MCF 10A (cell line): Measurements from ENCODE around the gene RAX2. TPM values are rescaled to one million over a fixed set of nuclear protein-coding genes. Genes with fewer than 3 reads are reported as not detected.

Experiments
- Bru-seq: library from RNA; stranded (reverse); fragments of 400-500 nt; gene quantifications from one replicate; lab custom pipeline; 2021; lab: Mats Ljungman, UMichigan
- BruChase-seq, 2 experiments: library from RNA; stranded (reverse); fragments of 400-500 nt; gene quantifications; one replicate each; lab custom pipeline; 2021; lab: Mats Ljungman, UMichigan
- BruUV-seq: library from RNA; stranded (reverse); fragments of 400-500 nt; replicated peaks from 2 replicates; lab custom pipeline; 2021; lab: Mats Ljungman, UMichigan
- CTCF ChIA-PET: fragments of 300-600 bp; sonication (Branson Sonifier 250); formaldehyde crosslinking; extraction: SDS; loops from one replicate; lab custom pipeline; 2021; ENCODE audit warnings: antibody characterized with exemption, inconsistent platforms; lab: Yijun Ruan, JAX
- POLR2A ChIA-PET: fragments of 300-600, 350-650 bp; sonication (Branson Sonifier 250); formaldehyde crosslinking; extraction: SDS; loops from one replicate; lab custom pipeline; 2020; ENCODE audit warnings: antibody characterized with exemption, inconsistent platforms; lab: Yijun Ruan, JAX
- DNase-seq: peaks from one replicate; pipeline ENCODE4 v3.0.0-alpha.2; 2018; ENCODE audit not compliant: unreplicated experiment
- H3K27ac Mint-ChIP-seq: one replicate; pipeline ENCODE4 v1.8.0; 2022; ENCODE audit warnings: mild to moderate bottlenecking, low read depth, mixed read lengths; ENCODE audit not compliant: unreplicated experiment
- H3K27me3 Mint-ChIP-seq: one replicate; pipeline ENCODE4 v1.8.0; 2022; ENCODE audit warnings: mixed read lengths; ENCODE audit not compliant: insufficient read depth, unreplicated experiment
- H3K36me3 Mint-ChIP-seq: one replicate; pipeline ENCODE4 v1.8.0; 2022; ENCODE audit warnings: mild to moderate bottlenecking, moderate library complexity, mixed read lengths; ENCODE audit not compliant: insufficient read depth, unreplicated experiment
- H3K4me1 Mint-ChIP-seq: one replicate; pipeline ENCODE4 v1.8.0; 2022; ENCODE audit warnings: mixed read lengths; ENCODE audit not compliant: insufficient read depth, unreplicated experiment
- H3K4me3 Mint-ChIP-seq: one replicate; pipeline ENCODE4 v1.8.0; 2022; ENCODE audit warnings: mild to moderate bottlenecking, moderate library complexity, mixed read lengths; ENCODE audit not compliant: unreplicated experiment
- H3K9me3 Mint-ChIP-seq: one replicate; pipeline ENCODE4 v1.8.0; 2022; ENCODE audit warnings: mixed read lengths; ENCODE audit not compliant: unreplicated experiment
- intact Hi-C: fragments of 100-400 bp; cut with micrococcal nuclease; formaldehyde crosslinking; loops from 2 replicates; pipeline ENCODE4 v1.14.1; 2022
- long read RNA-seq: library from polyadenylated mRNA; stranded (forward); transcript quantifications from one replicate; pipeline ENCODE4 v2.0.0, GENCODE V29; 2022
- total RNA-seq: library from RNA; stranded (reverse); gene quantifications from 2 replicates; pipeline ENCODE4 v1.2.3, GENCODE V29; 2022
- TF ChIP-seq, protein P1 (sequence below): fragments of 200-600 bp; IDR thresholded peaks from one replicate; pipeline ENCODE4 v1.8.0; 2022; ENCODE audit warnings: antibody characterized with exemption, mild to moderate bottlenecking; ENCODE audit not compliant: unreplicated experiment

Gene RAX2
- total RNA-seq (not detected in 2 replicates), Bru-seq, nascent RNA (not detected), BruChase-seq, experiment 1, labeled RNA remaining after a 6-hour chase (not detected), BruChase-seq, experiment 2, labeled RNA remaining after a 2-hour chase (not detected)
- long read RNA-seq: 0 reads

DNA sequence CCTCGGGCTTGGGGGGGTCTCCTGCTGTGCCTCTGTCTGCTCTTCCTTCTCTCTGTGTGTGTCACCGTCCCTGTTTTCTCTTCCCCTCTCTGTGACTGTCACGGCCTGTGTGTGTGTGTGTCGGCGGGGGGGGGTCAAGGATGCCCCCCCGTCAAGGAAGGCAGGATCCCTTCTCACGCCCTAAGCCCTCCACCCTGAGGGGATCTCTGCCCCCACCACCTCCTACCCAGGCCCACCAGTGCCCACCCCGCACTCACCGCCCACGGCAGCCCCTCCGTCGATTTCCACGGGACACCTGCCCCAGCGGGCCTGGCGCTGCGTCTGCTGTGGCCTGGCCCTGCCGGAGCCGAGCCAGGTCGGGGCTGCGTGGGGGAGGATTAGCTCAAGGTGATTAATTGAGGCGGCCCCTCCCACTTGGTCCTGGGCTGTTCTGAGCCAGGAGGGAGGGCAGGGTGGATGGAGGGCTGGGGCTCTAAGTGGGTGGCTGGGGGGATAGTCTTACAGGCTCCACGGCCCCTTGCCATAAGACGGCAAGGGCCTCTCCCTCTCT is at the start of gene RAX2:
Gene RAX2, minus strand, starts transcription at position 323 of the 550 bp plus-strand sequence. CDS start 486 bp downstream, outside the sequence.
- H3K4me1 Mint-ChIP-seq: no peaks in the 10 kb centered on the region
- peaks cover 8% of the 10 kb centered on the region for H3K9me3 Mint-ChIP-seq
- ChIA-PET POLR2A (interaction anchor here (1.4 to 1.6 kb wide), 2 partner anchors 9 to 10 kb away, joined by 4 to 6 read pairs; partner anchors contain the start of genes APBA3 and MRPL54), CTCF (no interaction called here)
- intact Hi-C loops: no loop called here
- H3K4me3 Mint-ChIP-seq: no peak within 1 kb of the TSS
- H3K27ac Mint-ChIP-seq: no peak within 1 kb of the TSS
- TF ChIP-seq, protein P1, sequence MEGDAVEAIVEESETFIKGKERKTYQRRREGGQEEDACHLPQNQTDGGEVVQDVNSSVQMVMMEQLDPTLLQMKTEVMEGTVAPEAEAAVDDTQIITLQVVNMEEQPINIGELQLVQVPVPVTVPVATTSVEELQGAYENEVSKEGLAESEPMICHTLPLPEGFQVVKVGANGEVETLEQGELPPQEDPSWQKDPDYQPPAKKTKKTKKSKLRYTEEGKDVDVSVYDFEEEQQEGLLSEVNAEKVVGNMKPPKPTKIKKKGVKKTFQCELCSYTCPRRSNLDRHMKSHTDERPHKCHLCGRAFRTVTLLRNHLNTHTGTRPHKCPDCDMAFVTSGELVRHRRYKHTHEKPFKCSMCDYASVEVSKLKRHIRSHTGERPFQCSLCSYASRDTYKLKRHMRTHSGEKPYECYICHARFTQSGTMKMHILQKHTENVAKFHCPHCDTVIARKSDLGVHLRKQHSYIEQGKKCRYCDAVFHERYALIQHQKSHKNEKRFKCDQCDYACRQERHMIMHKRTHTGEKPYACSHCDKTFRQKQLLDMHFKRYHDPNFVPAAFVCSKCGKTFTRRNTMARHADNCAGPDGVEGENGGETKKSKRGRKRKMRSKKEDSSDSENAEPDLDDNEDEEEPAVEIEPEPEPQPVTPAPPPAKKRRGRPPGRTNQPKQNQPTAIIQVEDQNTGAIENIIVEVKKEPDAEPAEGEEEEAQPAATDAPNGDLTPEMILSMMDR: no peak
- H3K36me3 Mint-ChIP-seq: no peaks in the 10 kb centered on the region
- no TSS peak for BruUV-seq
- no peak for DNase-seq
- no peaks in the 10 kb centered on the region for H3K27me3 Mint-ChIP-seq

DNA sequence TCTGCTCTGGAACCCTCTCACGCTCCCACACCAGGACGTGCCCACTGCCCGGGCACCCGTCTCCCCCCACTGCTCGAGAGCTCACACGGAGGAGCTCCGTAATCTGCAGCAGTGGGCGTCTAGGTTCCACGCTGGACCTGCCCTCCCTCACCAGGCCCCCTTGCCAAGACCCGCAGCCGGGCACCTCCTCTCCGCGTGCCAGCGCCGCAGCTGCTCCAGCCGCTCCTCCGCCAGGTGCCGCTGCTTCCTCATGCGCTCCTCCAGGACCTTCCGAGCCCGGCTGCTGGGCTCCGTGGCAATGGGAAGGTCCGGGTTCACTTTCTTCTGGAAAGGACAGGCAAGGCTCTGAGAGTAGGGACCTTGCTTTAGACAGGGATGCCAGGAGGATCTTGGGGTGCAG is 49.1 kb upstream of the RAX2 start:
- H3K9me3 Mint-ChIP-seq: no peaks in the 10 kb centered on the region
- ChIA-PET POLR2A (no interaction called here), CTCF (interaction anchor here (1.4 kb wide), 1 partner anchor 28 kb away, joined by 3 read pairs; no protein-coding TSS in a partner anchor)
- H3K27ac Mint-ChIP-seq: no peak overlapping the region
- TF ChIP-seq, protein P1: no peak
- intact Hi-C loops: loop anchor here (10.0 kb wide), 1 partner anchor 56 kb away; the partner anchor contains the start of genes APBA3 and MRPL54
- no peak overlapping the region for H3K4me3 Mint-ChIP-seq
- no peaks in the 10 kb centered on the region for H3K4me1 Mint-ChIP-seq
- BruUV-seq: no TSS peak
- DNase-seq: no peak
- peaks cover 6% of the 10 kb centered on the region for H3K36me3 Mint-ChIP-seq
- H3K27me3 Mint-ChIP-seq: peaks cover 32% of the 10 kb centered on the region

DNA sequence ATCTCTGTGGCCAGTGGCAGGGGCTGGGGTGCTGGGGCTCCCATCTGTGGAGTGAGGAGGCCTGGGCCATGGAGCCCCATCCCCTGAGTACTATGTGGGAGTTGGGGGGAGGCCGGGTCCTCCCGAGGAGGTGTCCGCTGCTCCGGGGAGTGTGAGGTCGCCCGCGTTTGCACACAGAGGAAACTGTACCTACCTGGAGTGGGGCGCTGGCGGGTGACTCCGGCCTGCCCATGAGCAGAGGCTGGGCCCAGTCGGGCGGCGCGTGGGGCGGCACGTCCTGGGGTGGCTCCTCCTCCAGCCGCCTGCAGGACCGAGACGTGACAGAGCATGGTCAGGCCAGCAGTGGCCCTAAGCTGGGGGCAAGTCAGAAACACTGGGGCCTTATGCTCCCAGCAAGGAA is 48.0 kb upstream of the RAX2 start:
- TF ChIP-seq, protein P1: no peak
- no peak for DNase-seq
- H3K9me3 Mint-ChIP-seq: no peaks in the 10 kb centered on the region
- no peak overlapping the region for H3K27ac Mint-ChIP-seq
- peaks cover 6% of the 10 kb centered on the region for H3K36me3 Mint-ChIP-seq
- H3K4me1 Mint-ChIP-seq: no peaks in the 10 kb centered on the region
- intact Hi-C loops: loop anchor here (10.0 kb wide), 1 partner anchor 55 kb away; the partner anchor contains the start of genes APBA3 and MRPL54
- BruUV-seq: no TSS peak
- ChIA-PET POLR2A (no interaction called here), CTCF (no interaction called here)
- peaks cover 21% of the 10 kb centered on the region for H3K27me3 Mint-ChIP-seq
- H3K4me3 Mint-ChIP-seq: no peak overlapping the region

DNA sequence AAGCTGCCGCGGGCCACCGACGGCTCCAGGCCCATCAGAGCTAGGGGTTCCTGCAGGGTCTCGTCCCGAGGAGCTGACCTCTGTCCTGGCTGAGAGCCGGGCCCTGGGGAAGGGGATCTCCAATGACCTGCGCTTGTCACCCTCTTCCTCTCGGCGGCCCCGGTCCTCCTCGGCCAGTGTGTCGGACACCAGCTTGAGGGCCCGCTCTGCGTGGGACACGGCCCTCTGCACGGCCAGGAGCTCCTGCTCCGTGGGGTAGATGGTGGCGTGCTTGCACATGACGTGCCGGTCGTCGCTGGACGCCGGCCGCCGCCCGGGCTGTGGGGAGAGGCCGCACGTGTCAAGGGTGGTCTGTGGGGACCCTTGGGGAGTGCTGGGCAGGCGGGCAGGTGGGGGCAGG is 46.9 kb upstream of the RAX2 start:
- peaks cover 6% of the 10 kb centered on the region for H3K36me3 Mint-ChIP-seq
- H3K27ac Mint-ChIP-seq: no peak overlapping the region
- H3K27me3 Mint-ChIP-seq: peaks cover 21% of the 10 kb centered on the region
- no peaks in the 10 kb centered on the region for H3K4me1 Mint-ChIP-seq
- H3K4me3 Mint-ChIP-seq: no peak overlapping the region
- TF ChIP-seq, protein P1: no peak
- intact Hi-C loops: no loop called here
- ChIA-PET POLR2A (no interaction called here), CTCF (interaction anchor here (0.6 kb wide), 1 partner anchor 1457 kb away, joined by 4 read pairs; no protein-coding TSS in a partner anchor)
- no peaks in the 10 kb centered on the region for H3K9me3 Mint-ChIP-seq
- no peak for DNase-seq
- no TSS peak for BruUV-seq
